Osteoblast (primary cell): Measurements from ENCODE around the gene TSPAN16. TPM values are rescaled to one million over a fixed set of nuclear protein-coding genes. Genes with fewer than 3 reads are reported as not detected.

Experiments
- DNase-seq: peaks from one replicate; pipeline ENCODE4 v3.0.0; 2011; ENCODE audit warnings: low spot score, mixed read lengths; ENCODE audit not compliant: insufficient read length; ENCODE audit errors: missing footprints
- H2AFZ ChIP-seq: 2 replicates; pipeline ENCODE4 v1.6.0; 2011; ENCODE audit warnings: mild to moderate bottlenecking, low read length
- H3K27ac ChIP-seq: 2 replicates; pipeline ENCODE4 v1.5.1; 2011; ENCODE audit warnings: mild to moderate bottlenecking, low read depth, low read length, moderate library complexity
- H3K27me3 ChIP-seq: 2 replicates; pipeline ENCODE4 v1.6.0; 2012; ENCODE audit warnings: mild to moderate bottlenecking, control low read depth, inconsistent platforms, low read length, moderate library complexity; ENCODE audit not compliant: insufficient read depth
- H3K36me3 ChIP-seq: 2 replicates; pipeline ENCODE4 v1.5.1; 2011; ENCODE audit warnings: mild to moderate bottlenecking, low read length, control low read depth, moderate library complexity; ENCODE audit not compliant: insufficient read depth
- H3K4me1 ChIP-seq: 2 replicates; pipeline ENCODE4 v1.5.1; 2011; ENCODE audit warnings: mild to moderate bottlenecking, low read length, control low read depth, moderate library complexity; ENCODE audit not compliant: insufficient read depth
- H3K4me2 ChIP-seq: 2 replicates; pipeline ENCODE4 v1.6.0; 2011; ENCODE audit warnings: mild to moderate bottlenecking, low read length; ENCODE audit not compliant: insufficient read depth
- H3K4me3 ChIP-seq: fragments of 200-600 bp; sonication (generic); 3 replicates; pipeline ENCODE4 v1.5.1; 2012; ENCODE audit warnings: mild to moderate bottlenecking, low read length, inconsistent platforms; ENCODE audit not compliant: insufficient read depth
- H3K79me2 ChIP-seq: 2 replicates; pipeline ENCODE4 v1.6.0; 2012; ENCODE audit warnings: mild to moderate bottlenecking, low read length, control low read depth, inconsistent platforms; ENCODE audit not compliant: insufficient read depth
- H3K9me3 ChIP-seq: 2 replicates; pipeline ENCODE4 v1.5.1; 2011; ENCODE audit warnings: low read depth, low read length, control low read depth
- H4K20me1 ChIP-seq: 2 replicates; pipeline ENCODE4 v1.6.0; 2012; ENCODE audit warnings: mild to moderate bottlenecking, low read length, control low read depth; ENCODE audit not compliant: insufficient read depth
- CTCF ChIP-seq: IDR thresholded peaks from 2 replicates; pipeline ENCODE4 v1.5.1; 2011; ENCODE audit warnings: mild to moderate bottlenecking, low read depth, low read length, moderate library complexity; ENCODE audit errors: extremely low read depth
- total RNA-seq: library from RNA; depleted of rRNA; stranded (reverse); fragments of >200 nt; gene quantifications from 2 replicates; pipeline ENCODE4 v1.2.3, GENCODE V29; 2012

TSPAN16 gene
- total RNA-seq, 1 donor = not detected

DNA sequence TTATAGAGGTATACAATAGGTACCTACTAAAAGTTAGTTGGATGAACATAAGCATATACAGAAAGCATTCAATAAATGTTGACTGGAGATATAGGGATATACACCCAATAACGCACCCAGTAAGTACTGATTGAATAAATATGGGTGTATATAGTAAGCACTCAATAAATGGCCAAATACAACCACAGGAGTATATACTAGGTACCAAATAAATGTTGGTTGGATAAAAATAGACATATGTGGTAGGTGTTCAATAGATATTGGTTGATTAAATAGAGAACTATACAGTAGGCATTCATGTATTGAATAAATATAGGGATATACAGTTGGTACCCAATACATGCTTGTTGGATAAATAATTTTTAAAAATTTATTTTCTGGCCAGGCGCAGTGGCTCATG lies 47.1 kb upstream of the TSPAN16 start:
- no peaks in the 10 kb centered on the region for H4K20me1 ChIP-seq
- H3K4me1 ChIP-seq = peaks cover 4% of the 10 kb centered on the region
- no peak overlapping the region for H3K4me3 ChIP-seq
- H3K79me2 ChIP-seq = no peaks in the 10 kb centered on the region
- H3K27me3 ChIP-seq = no peaks in the 10 kb centered on the region
- no peak overlapping the region for H3K4me2 ChIP-seq
- H3K36me3 ChIP-seq = no peaks in the 10 kb centered on the region
- TF ChIP-seq CTCF = no peak
- DNase-seq = peak; percentile 32
- H3K9me3 ChIP-seq = no peaks in the 10 kb centered on the region
- H2AFZ ChIP-seq = no peak overlapping the region
- H3K27ac ChIP-seq = no peak overlapping the region

GRCh38 chr19:11251217-11251616 lies 44.7 kb upstream of the TSPAN16 start:
- no peaks in the 10 kb centered on the region for H4K20me1 ChIP-seq
- no peak overlapping the region for H2AFZ ChIP-seq
- H3K27me3 ChIP-seq = no peaks in the 10 kb centered on the region
- no peak overlapping the region for H3K27ac ChIP-seq
- no peak for TF ChIP-seq CTCF
- DNase-seq = peak; percentile 69
- H3K9me3 ChIP-seq = no peaks in the 10 kb centered on the region
- peaks cover 4% of the 10 kb centered on the region for H3K4me1 ChIP-seq
- no peaks in the 10 kb centered on the region for H3K79me2 ChIP-seq
- no peaks in the 10 kb centered on the region for H3K36me3 ChIP-seq
- no peak overlapping the region for H3K4me2 ChIP-seq
- H3K4me3 ChIP-seq = no peak overlapping the region

DNA sequence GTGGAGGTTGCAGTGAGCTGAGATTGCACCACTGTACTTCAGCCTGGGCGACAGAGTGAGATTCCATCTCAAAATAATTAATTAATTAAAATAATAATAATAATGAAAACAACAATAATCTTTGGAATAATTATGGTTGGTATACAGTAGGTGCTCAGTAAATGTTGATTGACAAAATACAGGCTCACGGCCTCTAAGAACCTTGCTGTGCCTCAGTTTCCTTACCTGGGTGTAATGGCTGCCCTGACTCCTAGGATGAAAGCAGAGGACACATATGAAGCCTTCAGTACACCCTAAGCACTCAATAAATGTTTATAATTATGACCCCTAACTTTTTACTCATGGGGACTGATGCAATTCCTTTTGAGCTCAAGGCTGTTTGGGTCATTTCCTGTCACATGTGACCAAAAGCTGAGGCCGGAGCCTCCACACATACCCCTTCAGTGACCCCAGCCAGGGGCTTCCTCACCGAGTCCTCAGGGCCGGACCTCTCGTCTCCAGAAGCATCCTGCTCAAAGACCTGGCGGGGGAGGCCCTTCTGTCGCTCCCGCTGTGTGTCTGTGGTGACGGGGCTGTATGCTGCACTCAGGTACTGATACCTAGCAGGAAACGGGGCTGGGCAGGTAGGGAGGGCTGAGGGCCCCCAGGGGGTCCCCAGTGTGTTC lies 44.2 kb upstream of the TSPAN16 start:
- H3K79me2 ChIP-seq = no peaks in the 10 kb centered on the region
- no peak overlapping the region for H3K4me3 ChIP-seq
- H3K4me1 ChIP-seq = peaks cover 4% of the 10 kb centered on the region
- no peak overlapping the region for H2AFZ ChIP-seq
- no peaks in the 10 kb centered on the region for H3K9me3 ChIP-seq
- no peak overlapping the region for H3K27ac ChIP-seq
- no peaks in the 10 kb centered on the region for H3K27me3 ChIP-seq
- H3K36me3 ChIP-seq = no peaks in the 10 kb centered on the region
- no peak overlapping the region for H3K4me2 ChIP-seq
- peak; percentile 76 for DNase-seq
- no peaks in the 10 kb centered on the region for H4K20me1 ChIP-seq
- no peak for TF ChIP-seq CTCF

DNA sequence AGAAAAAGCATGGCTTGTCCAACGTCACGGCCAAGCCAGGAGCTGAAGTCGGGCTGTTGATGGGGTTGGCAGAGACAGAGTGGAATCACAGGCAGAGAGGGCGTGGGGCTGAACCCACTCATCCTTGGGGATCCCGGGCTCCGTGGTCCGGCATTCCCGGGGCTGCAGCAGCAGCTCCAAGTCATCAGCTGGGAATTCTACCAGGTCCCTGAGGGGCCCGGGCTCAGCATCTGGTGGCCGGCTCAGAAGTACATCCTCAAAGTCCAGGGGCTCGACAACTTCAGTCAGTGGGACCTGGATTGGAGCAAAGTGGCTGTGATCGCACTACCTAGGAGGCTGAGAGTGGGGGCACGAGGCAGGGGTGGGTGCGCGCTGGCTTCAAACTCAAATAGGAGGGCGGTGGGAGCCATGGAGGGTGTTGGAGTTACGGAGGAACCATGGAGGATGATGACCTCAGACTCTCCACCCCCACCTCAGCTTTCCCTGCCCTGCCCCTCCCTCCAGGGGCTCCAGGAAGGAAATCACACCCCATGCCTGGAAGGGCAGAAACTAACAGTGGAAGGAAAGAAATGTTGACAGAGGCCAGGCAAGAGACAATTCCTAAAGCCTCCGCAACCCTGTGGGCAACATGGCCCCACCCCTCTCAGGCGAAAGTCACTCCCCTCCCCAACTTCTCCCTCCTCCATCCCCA lies 43.1 kb upstream of the TSPAN16 start:
- no peak overlapping the region for H2AFZ ChIP-seq
- H3K4me3 ChIP-seq = no peak overlapping the region
- no peaks in the 10 kb centered on the region for H3K9me3 ChIP-seq
- H3K4me2 ChIP-seq = no peak overlapping the region
- no peaks in the 10 kb centered on the region for H4K20me1 ChIP-seq
- no peak overlapping the region for H3K27ac ChIP-seq
- H3K27me3 ChIP-seq = no peaks in the 10 kb centered on the region
- no peak for TF ChIP-seq CTCF
- DNase-seq = peak; percentile 65
- no peaks in the 10 kb centered on the region for H3K79me2 ChIP-seq
- no peaks in the 10 kb centered on the region for H3K4me1 ChIP-seq
- H3K36me3 ChIP-seq = no peaks in the 10 kb centered on the region
